HEK293 (cell line): ENCODE results near the gene MS4A4A.

ENCODE experiments used
- CTCF ChIA-PET: fragments of 350-600 bp; formaldehyde crosslinking; extraction: SDS; loops from one replicate; lab custom pipeline; 2021; ENCODE audit warnings: antibody characterized with exemption; lab: Yijun Ruan, JAX
- POLR2A ChIA-PET: fragments of 300-600 bp; formaldehyde crosslinking; extraction: SDS; loops from one replicate; lab custom pipeline; 2020; ENCODE audit warnings: antibody characterized with exemption, inconsistent platforms; lab: Yijun Ruan, JAX
- H3K27ac ChIP-seq: fragments of 200-500 bp; sonication (Bioruptor generic); 2 replicates; pipeline ENCODE4 v1.5.1; 2014; ENCODE audit warnings: low read depth, low read length, control low read depth, inconsistent platforms; ENCODE audit errors: extremely low read depth
- H3K36me3 ChIP-seq, 2 experiments: fragments of 200-500 bp in 1 of 2; sonication (Bioruptor generic) in 1 of 2; 1 replicate in 1 of 2; 2 replicates in 1 of 2; pipeline ENCODE4 v1.5.1; 2014 to 2017; ENCODE audit warnings: inconsistent platforms in 2 of 2, low read length in 2 of 2; ENCODE audit not compliant: control insufficient read depth in 2 of 2, insufficient read depth in 1 of 2
- H3K4me1 ChIP-seq: fragments of 200-500 bp; sonication (Bioruptor generic); 2 replicates; pipeline ENCODE4 v1.5.1; 2014; ENCODE audit warnings: mild to moderate bottlenecking, low read length, inconsistent platforms; ENCODE audit not compliant: control insufficient read depth, insufficient read depth
- H3K4me3 ChIP-seq: 2 replicates; pipeline ENCODE4 v1.5.1; 2011; ENCODE audit warnings: low read depth, mild to moderate bottlenecking, control low read depth, low read length, moderate library complexity
- H3K9me3 ChIP-seq: fragments of 200-500 bp; sonication (Bioruptor generic); 2 replicates; pipeline ENCODE4 v1.5.1; 2014; ENCODE audit warnings: low read depth, low read length, inconsistent platforms; ENCODE audit not compliant: control insufficient read depth, insufficient read depth
- ATF2 ChIP-seq: fragments of 450-650 bp; formaldehyde crosslinking; IDR thresholded peaks from 2 replicates; pipeline ENCODE4 v1.5.1; 2016; ENCODE audit warnings: missing biosample characterization, missing genetic modification characterization, low read depth
- ELK4 ChIP-seq: IDR thresholded peaks from 2 replicates; pipeline ENCODE4 v1.6.1; 2011; ENCODE audit warnings: mild to moderate bottlenecking, low read depth, low read length, borderline replicate concordance
- GLIS1 ChIP-seq: fragments of 450-650 bp; formaldehyde crosslinking; IDR thresholded peaks from 2 replicates; pipeline ENCODE4 v1.5.1; 2016; ENCODE audit warnings: missing biosample characterization, missing genetic modification characterization
- KLF16 ChIP-seq: fragments of 450-650 bp; formaldehyde crosslinking; IDR thresholded peaks from 2 replicates; pipeline ENCODE4 v1.5.1; 2017; ENCODE audit warnings: missing biosample characterization, missing genetic modification characterization
- SETDB1 ChIP-seq: IDR thresholded peaks from one replicate; pipeline ENCODE4 v1.6.1; 2017; ENCODE audit warnings: mild to moderate bottlenecking, low read length, moderate library complexity, mixed read lengths; ENCODE audit not compliant: insufficient read length
- ZBTB7A ChIP-seq: fragments of 450-650 bp; formaldehyde crosslinking; IDR thresholded peaks from 2 replicates; pipeline ENCODE4 v1.5.1; 2016; ENCODE audit warnings: low read depth, missing biosample characterization, missing genetic modification characterization
- ZEB2 ChIP-seq: fragments of 450-650 bp; formaldehyde crosslinking; IDR thresholded peaks from 2 replicates; pipeline ENCODE4 v1.5.1; 2016; ENCODE audit warnings: missing biosample characterization, missing genetic modification characterization
- ZFHX2 ChIP-seq: fragments of 450-650 bp; formaldehyde crosslinking; conservative IDR thresholded peaks from 2 replicates; pipeline ENCODE4 v1.5.1; 2016; ENCODE audit warnings: missing biosample characterization, missing genetic modification characterization
- ZIC2 ChIP-seq: fragments of 450-650 bp; formaldehyde crosslinking; IDR thresholded peaks from 2 replicates; pipeline ENCODE4 v1.5.1; 2016; ENCODE audit warnings: missing biosample characterization, missing genetic modification characterization
- ZNF501 ChIP-seq: fragments of 450-650 bp; formaldehyde crosslinking; IDR thresholded peaks from 2 replicates; pipeline ENCODE4 v1.5.1; 2016; ENCODE audit warnings: missing biosample characterization, missing genetic modification characterization
- ZNF514 ChIP-seq: fragments of 450-650 bp; formaldehyde crosslinking; IDR thresholded peaks from 2 replicates; pipeline ENCODE4 v1.5.1; 2016; ENCODE audit warnings: missing biosample characterization, missing genetic modification characterization
- ZNF518A ChIP-seq: fragments of 450-650 bp; formaldehyde crosslinking; conservative IDR thresholded peaks from 2 replicates; pipeline ENCODE4 v1.5.1; 2016; ENCODE audit warnings: low read depth, missing biosample characterization, missing genetic modification characterization
- ZNF623 ChIP-seq: fragments of 450-650 bp; formaldehyde crosslinking; IDR thresholded peaks from 2 replicates; pipeline ENCODE4 v1.5.1; 2016; ENCODE audit warnings: missing biosample characterization, missing genetic modification characterization
- ZNF677 ChIP-seq: fragments of 450-650 bp; IDR thresholded peaks from 2 replicates; pipeline ENCODE4 v1.5.0; 2018; ENCODE audit warnings: missing biosample characterization, mild to moderate bottlenecking, missing genetic modification characterization, moderate library complexity

MS4A4A gene

GRCh38 chr11:60257956-60258722 lies 22.3 kb upstream of the MS4A4A start (continued):
- no peak for TF ChIP-seq ZNF518A (tag by site-specific recombination)
- no peak for TF ChIP-seq GLIS1 (tag by site-specific recombination)

- ChIA-PET POLR2A (no interaction called here), CTCF (no interaction called here)
- Histone ChIP-seq H3K36me3 (no peaks in the 10 kb centered on the region), H3K27ac (no peak overlapping the region), H3K4me3 (no peak overlapping the region)
- no peak for TF ChIP-seq ZFHX2 (tag by site-specific recombination)
- no peak for TF ChIP-seq ZEB2 (tag by site-specific recombination)
- TF ChIP-seq ZNF514 (tag by site-specific recombination) = no peak
- TF ChIP-seq ZNF677 = no peak
- TF ChIP-seq ATF2 (tag by site-specific recombination) = no peak
- TF ChIP-seq SETDB1 = peak; percentile 62
- TF ChIP-seq, all 188 proteins: peak for 1
- Histone ChIP-seq H3K9me3 (no peaks in the 10 kb centered on the region), H3K4me1 (no peaks in the 10 kb centered on the region)
Measured at GRCh38 chr11:60261014-60261413, 19.5 kb upstream of the MS4A4A start.

GRCh38 chr11:60263402-60263801 lies 17.1 kb upstream of the MS4A4A start:
- Histone ChIP-seq H3K4me3 (no peak overlapping the region), H3K27ac (no peak overlapping the region), H3K36me3 (no peaks in the 10 kb centered on the region), H3K9me3 (no peaks in the 10 kb centered on the region), H3K4me1 (no peaks in the 10 kb centered on the region)
- ChIA-PET POLR2A (no interaction called here), CTCF (interaction anchor here (1.2 to 2.3 kb wide), 3 partner anchors 12 to 100 kb away, joined by 3 to 7 read pairs (median 5); no protein-coding TSS in a partner anchor)
- no peak for TF ChIP-seq ZBTB7A (tag by site-specific recombination)

- Histone ChIP-seq H3K9me3 (no peaks in the 10 kb centered on the region), H3K36me3 (no peaks in the 10 kb centered on the region), H3K4me3 (no peak overlapping the region), H3K27ac (no peak overlapping the region), H3K4me1 (no peaks in the 10 kb centered on the region)
- TF ChIP-seq ZNF501 (tag by site-specific recombination) (no peak), ZNF623 (no peak), KLF16 (tag by site-specific recombination) (no peak), ELK4 (no peak), ZIC2 (tag by site-specific recombination) (no peak)
- POLR2A ChIA-PET = no interaction called here
- CTCF ChIA-PET = interaction anchor here (0.6 to 2.5 kb wide), 18 partner anchors 11 to 633 kb away, joined by 3 to 30 read pairs (median 4); no protein-coding TSS in a partner anchor
Measured at GRCh38 chr11:60264644-60265043, 15.8 kb upstream of the MS4A4A start.
